GM12878 (cell line): ENCODE results near the gene TFF1. TPM values are rescaled to one million over a fixed set of nuclear protein-coding genes. Genes with fewer than 3 reads are reported as not detected.
"Not testable (repeated sequence)": the region's sequence is repeated elsewhere in the genome, so short reads cannot be mapped to it uniquely, and the experiment has no call there.

Experiments
- ATAC-seq: fragments of 200-7000 bp; cut with Tn5 transposase; 3 replicates; pipeline ENCODE4 v1.9.1; 2020; ENCODE audit warnings: mild to moderate bottlenecking, moderate library complexity
- BruUV-seq: library from RNA; stranded (reverse); fragments of 400-500 nt; replicated peaks from 2 replicates; lab custom pipeline; 2021; lab: Mats Ljungman, UMichigan
- CTCF ChIA-PET: fragments of 300-600 bp; sonication (Branson Sonifier 250); formaldehyde crosslinking; extraction: SDS; loops from one replicate; lab custom pipeline; 2021; ENCODE audit warnings: inconsistent platforms; lab: Yijun Ruan, JAX
- POLR2A ChIA-PET: fragments of 350-600 bp; formaldehyde crosslinking; extraction: SDS; loops from one replicate; lab custom pipeline; 2021; ENCODE audit warnings: inconsistent platforms; lab: Charles Lee
- RAD21 ChIA-PET: fragments of 300-600 bp; sonication (Branson Sonifier 250); formaldehyde crosslinking; loops from one replicate; lab custom pipeline; 2023; ENCODE audit warnings: antibody characterized with exemption; ENCODE audit not compliant: unreplicated experiment; lab: Charles Lee
- SMC1A ChIA-PET: fragments of 300-600 bp; sonication (Branson Sonifier 250); formaldehyde crosslinking; loops from one replicate; lab custom pipeline; 2023; ENCODE audit not compliant: unreplicated experiment, uncharacterized antibody; lab: Charles Lee
- DNase-seq: peaks from one replicate; pipeline ENCODE4 v3.0.0-alpha.2; 2011; ENCODE audit warnings: low read depth, low spot score
- FAIRE-seq: peaks from 3 replicates; lab custom pipeline; 2011; peaks lifted over from hg19 to GRCh38; lab: Jason Lieb, UNC
- H2AFZ ChIP-seq: 2 replicates; pipeline ENCODE4 v1.6.0; 2011; ENCODE audit warnings: low read depth, low read length, control low read depth; ENCODE audit not compliant: control insufficient read depth
- H3K27ac ChIP-seq: 2 replicates; pipeline ENCODE4 v1.5.1; 2011; ENCODE audit warnings: control low read depth; ENCODE audit not compliant: control insufficient read depth, insufficient read depth
- H3K27me3 ChIP-seq, 2 experiments: replicated peaks in 1 of 2; 2 replicates each; pipeline versions ENCODE4 v1.6.0 to v1.6.1; 2011; ENCODE audit warnings: low read length in 1 of 2; ENCODE audit not compliant: control insufficient read depth in 2 of 2, insufficient read depth in 2 of 2
- H3K36me3 ChIP-seq, 2 experiments: 2 replicates each; pipeline ENCODE4 v1.5.1; 2011; ENCODE audit warnings: low read length in 1 of 2; ENCODE audit not compliant: control insufficient read depth in 2 of 2, insufficient read depth in 2 of 2
- H3K4me1 ChIP-seq: 2 replicates; pipeline ENCODE4 v1.6.1; 2011; ENCODE audit warnings: mild to moderate bottlenecking, low read length, moderate library complexity, mixed read lengths; ENCODE audit not compliant: control insufficient read depth, insufficient read depth
- H3K4me2 ChIP-seq: 2 replicates; pipeline ENCODE4 v1.6.0; 2011; ENCODE audit warnings: control low read depth; ENCODE audit not compliant: control insufficient read depth, insufficient read depth
- H3K4me3 ChIP-seq: fragments of 200-600 bp; sonication (generic); 2 replicates; pipeline ENCODE4 v1.5.1; 2016
- H3K79me2 ChIP-seq: 2 replicates; pipeline ENCODE4 v1.6.0; 2011; ENCODE audit warnings: low read length; ENCODE audit not compliant: control insufficient read depth, insufficient read depth
- H3K9ac ChIP-seq: 2 replicates; pipeline ENCODE4 v1.8.0; 2011; ENCODE audit warnings: low read length, control low read depth, mixed read lengths; ENCODE audit not compliant: control insufficient read depth, insufficient read depth
- H3K9me3 ChIP-seq: replicated peaks from 3 replicates; pipeline ENCODE4 v1.5.1; 2011; ENCODE audit warnings: mild to moderate bottlenecking, low read length; ENCODE audit not compliant: control insufficient read depth, insufficient read depth
- H4K20me1 ChIP-seq: 2 replicates; pipeline ENCODE4 v1.6.0; 2011; ENCODE audit not compliant: control insufficient read depth, insufficient read depth
- ASH2L ChIP-seq: fragments of 300-600, 200-600 bp; sonication (generic); IDR thresholded peaks from 2 replicates; pipeline ENCODE4 v1.6.1; 2017; ENCODE audit warnings: low read depth, mild to moderate bottlenecking, borderline replicate concordance
- ETV6 ChIP-seq, 2 experiments: fragments of 450-650 bp in 1 of 2; IDR thresholded peaks in 1 of 2; conservative IDR thresholded peaks in 1 of 2; 2 replicates each; pipeline ENCODE4 v1.6.1; 2014; ENCODE audit warnings: antibody characterized with exemption in 1 of 2, borderline replicate concordance in 1 of 2, low read depth in 1 of 2, mild to moderate bottlenecking in 1 of 2, moderate library complexity in 1 of 2
- POU2F2 ChIP-seq: IDR thresholded peaks from 3 replicates; pipeline ENCODE4 v1.6.1; 2011; ENCODE audit warnings: low read depth, mild to moderate bottlenecking, low read length, borderline replicate concordance
- SKIL ChIP-seq: fragments of 450-650 bp; IDR thresholded peaks from 2 replicates; pipeline ENCODE4 v1.6.1; 2017; ENCODE audit warnings: mild to moderate bottlenecking, low read depth, inconsistent platforms; ENCODE audit not compliant: poor library complexity, severe bottlenecking
- SPI1 ChIP-seq: IDR thresholded peaks from 2 replicates; pipeline ENCODE4 v1.6.1; 2011; ENCODE audit warnings: low read depth, mild to moderate bottlenecking, low read length, moderate library complexity, borderline replicate concordance; ENCODE audit not compliant: insufficient read depth
- WGBS: methylation state at CpG from one replicate; pipeline ENCODE4 v1.1.6; 2016; ENCODE audit warnings: low lambda C conversion rate; ENCODE audit not compliant: insufficient replicate concordance, insufficient coverage; ENCODE audit errors: missing lambda C conversion rate; 5-methylcytosine and 5-hydroxymethylcytosine counted together
- in situ Hi-C: fragments of 300-500 bp; cut with MboI; formaldehyde crosslinking; loops from 9 replicates; pipeline ENCODE4 v1.14.3; 2018; ENCODE audit warnings: mixed read lengths
- intact Hi-C: fragments of 100-400 bp; cut with micrococcal nuclease; formaldehyde crosslinking; loops from one replicate; pipeline ENCODE4 v1.14.2; 2022; ENCODE audit not compliant: unreplicated experiment
- polyA plus RNA-seq, 11 experiments: library from polyadenylated mRNA; depleted of rRNA in 4 of 11; unstranded in 6 of 11; stranded (reverse) in 5 of 11; fragments of >200 nt; fragmentation: Nextera tagmentation in 4 of 11; fragmentation: Illumina TruSeq in 1 of 11; extraction: Ambion mirVana in 4 of 11; extraction: Trizol in 1 of 11; gene quantifications; 1 replicate in 1 of 11; 2 replicates in 10 of 11; pipeline versions ENCODE4 v1.2.1 to v1.2.3, GENCODE V29; 2011 to 2016; ENCODE audit warnings: inconsistent platforms in 2 of 11, missing spikeins in 2 of 11, low read depth in 1 of 11
- total RNA-seq, 4 experiments: library from RNA; depleted of rRNA in 3 of 4; stranded (reverse); fragments of >200 nt in 3 of 4; fragmentation: Illumina TruSeq in 1 of 4; extraction: Trizol in 1 of 4; gene quantifications; 2 replicates each; pipeline versions ENCODE4 v1.2.1 to v1.2.3, GENCODE V29; 2013 to 2021

Gene TFF1
- total and polyA plus RNA-seq, 10 of the 15 experiments (the other 5 are each of a cell fraction or from before 2014, with no cell fraction given) = 0.13 TPM; not detected in 9

- no peak for TF ChIP-seq ETV6 (conservative IDR thresholded peaks at IDR 0.05 in 1 of 2, IDR thresholded peaks at IDR 0.05 in 1 of 2; ENCODE audit: borderline replicate concordance in 1 of 2, low read depth in 1 of 2)
- TF ChIP-seq POU2F2 = no peak
- TF ChIP-seq ASH2L = no peak
- no peak for TF ChIP-seq SKIL
- TF ChIP-seq SPI1 = no peak
Observed at GRCh38 chr21:42409366-42409765, 43.0 kb upstream of the TFF1 start (continued).

- FAIRE-seq, H3K27ac ChIP-seq, H3K27me3 ChIP-seq, H3K79me2 ChIP-seq, in situ Hi-C loops, BruUV-seq, H3K4me2 ChIP-seq, ATAC-seq, intact Hi-C loops, DNase-seq, H3K36me3 ChIP-seq, H3K9ac ChIP-seq, H4K20me1 ChIP-seq, H2AFZ ChIP-seq, H3K4me3 ChIP-seq, H3K9me3 ChIP-seq: not testable (repeated sequence)
- SMC1A ChIA-PET = interaction anchor here (1.5 to 2.8 kb wide), 2 partner anchors 10 to 16 kb away, joined by 8 to 10 read pairs; no protein-coding TSS in a partner anchor
- CTCF ChIA-PET = interaction anchor here (0.6 kb wide), 1 partner anchor 119 kb away, joined by 3 read pairs; no protein-coding TSS in a partner anchor
- POLR2A ChIA-PET = interaction anchor here (0.8 kb wide), 1 partner anchor 10 kb away, joined by 3 read pairs; no protein-coding TSS in a partner anchor
- RAD21 ChIA-PET = interaction anchor here (0.9 to 1.0 kb wide), 2 partner anchors 10 to 71 kb away, joined by 3 to 6 read pairs; no protein-coding TSS in a partner anchor
- WGBS = 73% methylated on average over 5 of the region's 5 CpGs
- peaks cover 16% of the 10 kb centered on the region for H3K4me1 ChIP-seq
Observed at GRCh38 chr21:42408718-42409117, 42.4 kb upstream of the TFF1 start.
